GM19328 (cell line): ENCODE measurements around the gene TCEANC.

ENCODE experiments used
- ATAC-seq: cut with Tn5 transposase; IDR thresholded peaks from one replicate; pipeline ENCODE4 v1.9.1; 2021; ENCODE audit warnings: mild to moderate bottlenecking, moderate library complexity; ENCODE audit not compliant: unreplicated experiment

TCEANC gene

GRCh38 chrX:13690836-13691235, 37.9 kb downstream of the TCEANC start:
- ATAC-seq: no peak

DNA sequence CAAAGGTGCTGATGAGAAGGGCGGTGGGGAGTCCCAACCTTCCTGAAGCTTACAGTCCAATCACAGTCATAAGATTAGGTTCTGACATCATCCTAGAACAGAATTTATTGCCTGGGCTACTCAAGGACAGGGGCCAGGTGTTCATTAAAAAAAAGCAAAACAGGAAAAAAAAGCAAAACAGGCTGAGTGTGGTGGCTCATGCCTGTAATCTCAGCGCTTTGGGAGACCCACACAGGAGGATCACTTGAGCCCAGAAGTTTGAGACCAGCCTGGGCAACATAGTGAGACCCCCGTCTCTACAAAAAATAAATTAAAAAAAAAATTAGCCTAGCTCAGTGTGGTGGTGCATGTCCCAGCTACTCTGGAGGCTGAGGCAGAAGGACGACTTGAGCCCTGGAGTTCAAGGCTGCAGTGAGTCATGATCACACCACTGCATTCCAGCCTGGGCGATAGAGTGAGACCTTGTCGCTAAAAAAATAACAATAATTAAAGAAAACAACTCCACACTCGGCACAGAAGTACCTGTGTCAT, 39.0 kb downstream of the TCEANC start:
- no peak for ATAC-seq

- ATAC-seq: no peak
Observed at GRCh38 chrX:13692771-13693231, 39.9 kb downstream of the TCEANC start.

DNA sequence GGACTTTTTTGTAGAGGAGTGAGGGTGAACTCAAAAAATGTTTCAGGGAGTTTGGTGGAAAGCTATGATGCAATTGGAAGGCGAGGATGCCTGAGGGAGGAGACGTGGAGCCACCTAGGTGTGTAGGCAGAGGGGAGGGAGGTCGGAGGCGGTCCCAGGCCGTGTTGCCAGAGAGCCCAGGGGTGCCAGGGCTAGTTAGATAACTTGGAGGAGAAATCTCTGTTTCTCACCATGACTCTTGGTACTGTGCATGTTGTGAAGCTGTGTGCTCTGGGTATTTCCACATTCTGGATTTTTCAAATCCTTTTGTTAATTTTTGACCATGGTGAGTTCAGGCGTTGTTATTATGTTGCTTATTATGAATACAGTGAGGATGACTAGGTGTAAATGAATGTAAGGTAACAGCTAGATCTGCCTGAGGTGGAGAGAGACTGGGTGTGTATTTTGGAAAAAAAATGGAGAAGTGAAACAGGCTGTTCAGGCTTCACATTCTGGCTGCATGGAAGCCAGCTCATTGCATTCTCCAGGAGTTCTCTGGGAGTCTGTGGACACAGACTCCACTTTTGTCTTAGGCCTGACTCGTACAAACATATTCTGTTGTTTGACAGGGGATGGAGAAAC, 40.5 kb downstream of the TCEANC start:
- no peak for ATAC-seq

- no peak for ATAC-seq
Observed at GRCh38 chrX:13694359-13694758, 41.4 kb downstream of the TCEANC start.

DNA sequence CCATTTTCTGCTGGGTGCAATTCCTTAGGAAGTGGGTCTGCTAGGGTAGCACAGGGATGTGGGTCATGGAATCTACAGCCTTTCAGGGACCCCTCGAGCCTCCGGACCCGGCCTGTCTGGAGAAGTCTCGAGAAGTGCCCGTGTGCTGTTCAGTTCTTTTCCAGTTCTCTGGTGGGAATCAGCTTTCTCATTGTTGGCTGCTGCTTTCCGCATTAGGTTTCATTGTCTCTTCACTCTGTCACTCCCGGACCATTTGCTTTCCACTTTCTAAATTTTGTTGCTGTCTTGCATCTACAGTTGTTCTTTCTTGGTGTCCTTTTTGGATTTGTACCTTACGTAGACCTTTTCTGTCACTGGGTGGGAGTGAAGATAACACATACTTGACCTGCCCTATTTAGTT, 42.0 kb downstream of the TCEANC start:
- no peak for ATAC-seq

- ATAC-seq: no peak
Observed at GRCh38 chrX:13695601-13696115, 42.7 kb downstream of the TCEANC start.

- no peak for ATAC-seq
Observed at GRCh38 chrX:13697455-13697854, 44.5 kb downstream of the TCEANC start.

GRCh38 chrX:13697976-13698375, 45.0 kb downstream of the TCEANC start:
- no peak for ATAC-seq

GRCh38 chrX:13698432-13698831, 45.5 kb downstream of the TCEANC start:
- no peak for ATAC-seq

- no peak for ATAC-seq
Observed at GRCh38 chrX:13699183-13699826, 46.4 kb downstream of the TCEANC start.

DNA sequence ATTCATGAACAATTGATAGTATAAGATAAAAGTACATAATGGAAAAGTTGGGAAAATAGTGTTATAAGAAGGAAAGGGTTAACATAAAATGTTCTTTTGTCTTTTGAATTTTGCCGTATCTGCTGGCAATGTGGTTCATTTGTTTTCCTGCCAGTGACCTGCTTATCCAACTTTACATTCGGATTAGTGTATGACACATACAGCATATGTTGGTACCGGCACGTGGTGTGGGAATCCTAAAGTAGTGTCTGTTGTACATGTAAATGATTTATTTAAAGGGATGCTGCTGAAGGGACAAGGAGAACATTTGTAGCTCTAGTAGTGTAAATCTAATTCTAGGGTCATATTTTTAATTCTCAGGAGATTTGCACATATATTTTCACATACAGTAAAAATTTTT, 47.4 kb downstream of the TCEANC start:
- no peak for ATAC-seq

GRCh38 chrX:13702111-13702789, 49.3 kb downstream of the TCEANC start:
- no peak for ATAC-seq

DNA sequence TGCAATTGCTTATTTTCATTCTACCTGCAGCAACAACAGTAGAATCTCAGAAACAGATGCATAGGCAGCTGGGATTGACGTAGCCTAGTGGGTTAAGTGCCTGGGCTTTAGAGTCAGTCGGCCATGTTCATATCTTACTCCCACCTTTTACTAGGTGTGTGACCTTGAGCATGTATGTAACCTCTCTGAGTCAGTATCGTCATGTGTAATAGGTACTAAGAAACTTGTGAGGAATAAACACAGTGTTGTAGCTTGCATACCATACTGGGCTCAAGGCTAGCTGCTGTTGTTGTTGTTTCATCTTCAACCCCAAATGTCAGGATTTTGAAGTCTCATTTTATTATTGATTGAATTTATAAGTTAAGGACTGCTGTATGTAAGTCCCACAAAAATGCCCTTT, 50.2 kb downstream of the TCEANC start:
- ATAC-seq: no peak

DNA sequence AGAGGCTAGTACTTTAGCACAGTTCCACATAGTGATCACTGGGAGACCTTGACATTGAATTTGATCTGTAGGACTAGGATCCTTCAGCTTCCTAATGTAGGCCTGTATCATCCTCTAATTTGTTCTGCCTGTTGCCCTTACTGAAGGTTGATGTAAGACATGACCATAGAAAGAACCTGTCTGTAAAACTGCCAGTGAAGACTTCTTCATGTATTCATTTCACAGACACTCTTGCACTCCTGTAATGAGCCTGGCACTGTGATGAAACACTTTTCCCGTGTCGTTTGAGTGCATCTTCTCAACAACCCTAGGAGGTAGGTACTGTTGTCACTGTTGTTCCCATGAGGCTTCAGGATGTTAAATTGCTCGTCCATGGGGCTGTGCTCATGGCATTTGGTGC, 50.6 kb downstream of the TCEANC start:
- ATAC-seq: no peak

- no peak for ATAC-seq
Observed at GRCh38 chrX:13711141-13711540, 58.2 kb downstream of the TCEANC start.
